Bronchial epithelial cell (primary cell): ENCODE results near the gene DCPS. TPM values are rescaled to one million over a fixed set of nuclear protein-coding genes. Genes with fewer than 3 reads are reported as not detected.

Experiments used
- DNase-seq: peaks from one replicate; pipeline ENCODE4 v3.0.0-alpha.2; 2010; ENCODE audit warnings: low read depth
- FAIRE-seq: peaks from 2 replicates; lab custom pipeline; 2011; peaks lifted over from hg19 to GRCh38; lab: Jason Lieb, UNC
- H3K27me3 ChIP-seq: 2 replicates; pipeline ENCODE4 v1.5.1; 2011; ENCODE audit warnings: low read length; ENCODE audit not compliant: control insufficient read depth, insufficient read depth
- H3K36me3 ChIP-seq: 2 replicates; pipeline ENCODE4 v1.5.1; 2011; ENCODE audit warnings: low read length; ENCODE audit not compliant: control insufficient read depth, insufficient read depth
- H3K4me3 ChIP-seq: 2 replicates; pipeline ENCODE4 v1.5.1; 2011; ENCODE audit warnings: mild to moderate bottlenecking, low read depth, low read length, control low read depth
- CTCF ChIP-seq: IDR thresholded peaks from 2 replicates; pipeline ENCODE4 v1.5.1; 2011; ENCODE audit warnings: mild to moderate bottlenecking, moderate library complexity, low read length, control low read depth, inconsistent platforms; ENCODE audit not compliant: insufficient read depth, severe bottlenecking
- total RNA-seq: library from RNA; depleted of rRNA; stranded (reverse); fragments of >200 nt; gene quantifications from 2 replicates; pipeline ENCODE4 v1.2.1, GENCODE V29; 2014

Gene DCPS
- total RNA-seq, 1 donor from 2014 or later = 11.6 TPM

DNA sequence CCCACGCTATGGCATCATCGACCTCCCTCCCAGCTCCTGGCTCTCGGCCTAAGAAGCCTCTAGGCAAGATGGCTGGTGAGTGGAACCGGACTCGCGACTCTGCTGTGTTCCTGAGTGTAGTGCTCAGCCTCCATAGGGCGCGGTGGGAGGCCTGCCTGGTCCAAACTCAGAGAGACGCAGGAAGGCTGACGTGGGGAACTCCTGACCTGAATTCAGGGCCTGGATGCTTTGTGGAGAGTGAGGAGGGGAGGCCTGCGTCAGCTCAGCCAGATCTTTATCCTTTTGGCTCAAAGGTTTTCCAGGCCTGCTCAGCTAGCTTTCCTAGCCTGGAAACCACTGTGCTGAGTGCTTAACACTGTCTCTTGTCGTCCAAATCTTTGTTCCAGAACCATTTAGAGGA lies 13.0 kb upstream of the DCPS start:
- no peak for TF ChIP-seq CTCF
- DNase-seq = no peak
- Histone ChIP-seq H3K36me3 (peaks cover 3% of the 10 kb centered on the region), H3K4me3 (no peak overlapping the region), H3K27me3 (no peaks in the 10 kb centered on the region)
- no peak for FAIRE-seq

GRCh38 chr11:126293726-126294125 lies 10.1 kb upstream of the DCPS start:
- no peak for FAIRE-seq
- DNase-seq = no peak
- no peak overlapping the region for H3K4me3 ChIP-seq
- TF ChIP-seq CTCF = no peak
- H3K27me3 ChIP-seq = no peaks in the 10 kb centered on the region
- H3K36me3 ChIP-seq = peaks cover 1% of the 10 kb centered on the region

DNA sequence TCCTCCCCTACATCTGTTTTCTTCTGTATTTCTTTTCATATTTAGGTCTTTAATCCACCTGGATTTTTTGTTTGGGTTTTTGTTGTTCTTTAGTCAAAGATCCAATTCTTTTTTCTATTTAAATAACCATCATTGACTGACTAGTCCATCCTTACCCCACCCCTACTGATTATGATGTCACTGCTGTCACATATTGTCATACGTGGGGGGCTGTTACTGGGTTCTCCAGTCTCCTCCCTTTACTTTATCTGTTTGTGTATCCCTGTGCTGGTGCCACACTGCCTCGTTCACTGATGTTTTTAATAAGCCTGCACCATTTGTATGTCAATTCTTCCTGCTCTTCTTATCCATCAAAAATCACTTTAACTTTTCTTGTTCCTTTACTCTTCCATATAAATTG lies 6.9 kb upstream of the DCPS start:
- TF ChIP-seq CTCF = no peak
- H3K36me3 ChIP-seq = peaks cover 1% of the 10 kb centered on the region

GRCh38 chr11:126304457-126305075 lies 706 bp downstream of the DCPS start:
- Histone ChIP-seq H3K36me3 (no peaks in the 10 kb centered on the region), H3K4me3 (peak overlapping the region; percentile 87), H3K27me3 (no peaks in the 10 kb centered on the region)
- no peak for TF ChIP-seq CTCF
- DNase-seq (no peak), FAIRE-seq (no peak)

More for the DNA sequence above, 6.9 kb upstream of the DCPS start:
- DNase-seq (no peak), FAIRE-seq (no peak)
- no peak overlapping the region for H3K4me3 ChIP-seq
- no peaks in the 10 kb centered on the region for H3K27me3 ChIP-seq

DNA sequence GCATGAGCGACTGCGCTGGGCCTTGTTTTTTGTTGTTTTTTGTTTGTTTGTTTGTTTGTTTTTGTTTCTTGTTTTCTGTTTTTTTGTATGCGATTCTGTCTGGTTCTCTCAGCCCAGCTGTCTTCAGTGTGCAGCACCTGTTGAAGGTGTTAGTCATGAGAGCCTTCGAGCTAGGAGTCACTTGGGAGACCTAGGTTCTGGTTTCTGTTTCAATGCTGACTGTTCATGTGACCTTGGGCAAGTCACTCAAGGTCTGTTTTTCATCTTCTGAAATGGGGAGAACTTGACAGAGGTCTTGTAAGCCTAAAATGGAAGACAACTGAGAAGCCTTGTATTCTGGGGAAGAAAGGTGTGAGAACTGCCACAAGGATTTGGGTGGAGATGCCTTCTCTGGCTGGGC lies 1.8 kb downstream of the DCPS start:
- no peak overlapping the region for H3K4me3 ChIP-seq
- DNase-seq (no peak), FAIRE-seq (no peak)
- TF ChIP-seq CTCF = no peak
- H3K27me3 ChIP-seq = no peaks in the 10 kb centered on the region
- no peaks in the 10 kb centered on the region for H3K36me3 ChIP-seq

- DNase-seq (peak; percentile 43), FAIRE-seq (no peak)
- Histone ChIP-seq H3K4me3 (no peak overlapping the region), H3K36me3 (no peaks in the 10 kb centered on the region), H3K27me3 (no peaks in the 10 kb centered on the region)
- TF ChIP-seq CTCF = peak; percentile 37
These were observed 3.8 kb downstream of the DCPS start for GRCh38 chr11:126307706-126308105.
